HuH-7.5 (cell line): ENCODE data around the gene SMIM29.

Experiments used
- DNase-seq: peaks from one replicate; pipeline ENCODE4 v3.0.0; 2011; ENCODE audit warnings: low spot score

SMIM29 gene

GRCh38 chr6:34240329-34241248 is 8.2 kb downstream of the SMIM29 start:
- DNase-seq, result no peak

GRCh38 chr6:34239893-34240292 is 8.9 kb downstream of the SMIM29 start:
- DNase-seq, result no peak

- no peak for DNase-seq
Measured at GRCh38 chr6:34239500-34239825, 9.3 kb downstream of the SMIM29 start.

GRCh38 chr6:34238585-34239499 is 10.0 kb downstream of the SMIM29 start:
- no peak for DNase-seq

- DNase-seq, result peak; percentile 83
Measured at GRCh38 chr6:34237722-34238584, 10.9 kb downstream of the SMIM29 start.

GRCh38 chr6:34237316-34237721 is 11.5 kb downstream of the SMIM29 start:
- no peak for DNase-seq

- DNase-seq, result peak; percentile 95
Measured at GRCh38 chr6:34236443-34237315, 12.1 kb downstream of the SMIM29 start, which contains the start of gene HMGA1. Gene HMGA1, plus strand, starts transcription at chr6:34236873. Its CDS starts 3,908 bp downstream, at chr6:34240781.

GRCh38 chr6:34236131-34236442 is 12.7 kb downstream of the SMIM29 start:
- no peak for DNase-seq

GRCh38 chr6:34235307-34236130 is 13.3 kb downstream of the SMIM29 start:
- DNase-seq, result no peak

GRCh38 chr6:34234667-34235306 is 14.0 kb downstream of the SMIM29 start:
- DNase-seq, result no peak

GRCh38 chr6:34233867-34234266 is 14.9 kb downstream of the SMIM29 start:
- DNase-seq, result no peak

- DNase-seq, result no peak
Measured at GRCh38 chr6:34232901-34233300, 15.9 kb downstream of the SMIM29 start.

GRCh38 chr6:34231566-34232336 is 17.1 kb downstream of the SMIM29 start:
- DNase-seq, result no peak

GRCh38 chr6:34230653-34231371 is 18.0 kb downstream of the SMIM29 start:
- no peak for DNase-seq

GRCh38 chr6:34229877-34230276 is 18.9 kb downstream of the SMIM29 start:
- no peak for DNase-seq

GRCh38 chr6:34227761-34228421 is 20.9 kb downstream of the SMIM29 start:
- no peak for DNase-seq

- DNase-seq, result no peak
Measured at GRCh38 chr6:34226731-34227586, 21.8 kb downstream of the SMIM29 start.
